Psoas muscle (tissue), 8 donors: ENCODE measurements around the gene CCN5. TPM values are rescaled to one million over a fixed set of nuclear protein-coding genes. Genes with fewer than 3 reads are reported as not detected.
A peak's percentile ranks its signal among the peaks of the same experiment; 100 is the strongest.

ENCODE experiments used
- ATAC-seq, 4 donors: fragments of 200-7000 bp; cut with Tn5 transposase; one replicate each; pipeline ENCODE4 v1.9.1; 2020; ENCODE audit warnings: moderate library complexity in 3 of 4, mild to moderate bottlenecking in 2 of 4
- DNase-seq, 2 donors: peaks; one replicate each; pipeline ENCODE4 v3.0.0-alpha.2; 2020
- H3K27ac ChIP-seq: fragments of 200-600 bp; one replicate; pipeline ENCODE4 v1.8.0; 2022
- H3K27me3 ChIP-seq, 3 donors: fragments of 200-600 bp in 1 of 3; one replicate each; pipeline versions ENCODE4 v1.6.1 to v1.8.0; 2013 to 2022; ENCODE audit warnings: low read length in 2 of 3, mild to moderate bottlenecking in 2 of 3, moderate library complexity in 1 of 3; ENCODE audit not compliant: insufficient read depth in 3 of 3
- H3K36me3 ChIP-seq, 2 donors: fragments of 200-600 bp in 1 of 2; one replicate each; pipeline versions ENCODE4 v1.6.1 to v1.8.0; 2013 to 2022; ENCODE audit warnings: low read depth in 1 of 2, mild to moderate bottlenecking in 1 of 2, moderate library complexity in 1 of 2; ENCODE audit not compliant: insufficient read depth in 1 of 2
- H3K4me1 ChIP-seq: fragments of 200-600 bp; one replicate; pipeline ENCODE4 v1.8.0; 2022
- H3K4me3 ChIP-seq: fragments of 200-600 bp; one replicate; pipeline ENCODE4 v1.8.0; 2022; ENCODE audit warnings: mild to moderate bottlenecking
- H3K9me3 ChIP-seq: fragments of 200-600 bp; one replicate; pipeline ENCODE4 v1.8.0; 2022
- CTCF ChIP-seq: fragments of 200-600 bp; IDR thresholded peaks from one replicate; pipeline ENCODE4 v1.8.0; 2022; ENCODE audit warnings: antibody characterized with exemption
- WGBS, 3 donors: extraction: QIAGEN DNeasy Blood & Tissue Kit; methylation state at CpG; one replicate each; pipeline versions ENCODE4 v1.1.6 to v1.1.7; 2013; 5-methylcytosine and 5-hydroxymethylcytosine counted together
- intact Hi-C, 2 donors: fragments of 100-400 bp; cut with DNase I; formaldehyde crosslinking; loops; one replicate each; pipeline versions ENCODE4 v1.11.0 to v1.14.2; 2022
- polyA plus RNA-seq, 3 donors: library from polyadenylated mRNA; stranded (reverse); fragments of 200-250 nt; gene quantifications; one replicate each; pipeline ENCODE4 v1.2.3, GENCODE V29; 2013
- total RNA-seq, 4 donors: library from RNA; stranded (reverse); fragmentation: NEBNext Ultra II Directional in 2 of 4; extraction: Animal tissue kit (Norgen Biotek cat#: 25700) in 2 of 4; gene quantifications; one replicate each; pipeline versions ENCODE4 v1.2.1 to v1.2.4, GENCODE V29; 2021 to 2023
- donor health status: healthy with polysubstance abuse.
- donor health status: DM: no; HTN: no; CAD: no; lungs with moderate emphysema.
- donor health status: Bipolar disorder and iron deficiency.
- donor health status: healthy.
- donor health status: DM: yes; HTN: yes; CAD: no.
- donor health status: DM: no; HTN: no; CAD: no.
- donor health status: DM: no; HTN: no; CAD: no.
- donor health status: DM: yes; HTN: yes; CAD: no.

CCN5 gene
- total and polyA plus RNA-seq, 7 donors, result 3.3 to 20.9 (median 9.6) TPM

- Histone ChIP-seq H3K36me3 (no peaks in the 10 kb centered on the region), H3K4me3 (no peak overlapping the region), H3K9me3 (no peaks in the 10 kb centered on the region), H3K27ac (peak overlapping the region; percentile 40), H3K27me3 (no peaks in the 10 kb centered on the region), H3K4me1 (peaks cover 11% of the 10 kb centered on the region)
- DNase-seq, result peak in 1 of 2 donors; percentile 80
- TF ChIP-seq CTCF, result no peak
- WGBS, 3 donors, result 23 to 29% (median 23%) methylated on average over 2 of the region's 2 CpGs
- peak; percentile 71 to 87 (median 80) for ATAC-seq
- intact Hi-C loops, result loop anchor here in 1 of 2 donors (5.0 to 10.0 kb wide), 2 partner anchors 215 to 528 kb away; partner anchors contain the start of genes OSER1 and SERINC3
Observed at GRCh38 chr20:44739942-44740341, 24.8 kb downstream of the CCN5 start.

- no peak overlapping the region for H3K27ac ChIP-seq
- intact Hi-C loops, result no loop called here
- DNase-seq, result peak in 1 of 2 donors; percentile 44
Observed at GRCh38 chr20:44742304-44743079, 27.3 kb downstream of the CCN5 start.

GRCh38 chr20:44743080-44743701 is 28.0 kb downstream of the CCN5 start:
- intact Hi-C loops, result no loop called here
- ATAC-seq (no peak), DNase-seq (no peak)
- no peak for TF ChIP-seq CTCF
- Histone ChIP-seq H3K36me3 (no peaks in the 10 kb centered on the region), H3K9me3 (no peaks in the 10 kb centered on the region), H3K27ac (no peak overlapping the region), H3K4me3 (no peak overlapping the region), H3K4me1 (peaks cover 22% of the 10 kb centered on the region), H3K27me3 (peaks cover 0 to 18% (median 0%) of the 10 kb centered on the region in 3 donors)
- WGBS, 3 donors, result 65 to 76% (median 72%) methylated on average over 7 of the region's 7 CpGs

More at GRCh38 chr20:44742304-44743079, 27.3 kb downstream of the CCN5 start:
- H3K36me3 ChIP-seq, result no peaks in the 10 kb centered on the region
- H3K27me3 ChIP-seq, result peaks cover 0 to 18% (median 0%) of the 10 kb centered on the region in 3 donors
- no peaks in the 10 kb centered on the region for H3K9me3 ChIP-seq
- no peak overlapping the region for H3K4me3 ChIP-seq
- 61 to 79% (median 72%) methylated on average over 13 to 14 of the region's 14 CpGs for WGBS, 3 donors
- H3K4me1 ChIP-seq, result peaks cover 22% of the 10 kb centered on the region
- no peak for ATAC-seq
- TF ChIP-seq CTCF, result no peak

- intact Hi-C loops, result no loop called here
- no peak overlapping the region for H3K4me3 ChIP-seq
- WGBS, 3 donors, result 94 to 96% (median 94%) methylated on average over 12 of the region's 12 CpGs
- H3K9me3 ChIP-seq, result no peaks in the 10 kb centered on the region
- H3K36me3 ChIP-seq, result no peaks in the 10 kb centered on the region
- H3K27me3 ChIP-seq, result peaks cover 0 to 18% (median 0%) of the 10 kb centered on the region in 3 donors
- H3K27ac ChIP-seq, result no peak overlapping the region
- H3K4me1 ChIP-seq, result peaks cover 22% of the 10 kb centered on the region
- no peak for TF ChIP-seq CTCF
- DNase-seq, result peak in 1 of 2 donors; percentile 10
- ATAC-seq, result no peak
Observed at GRCh38 chr20:44743916-44744655, 28.9 kb downstream of the CCN5 start.
